H1 (cell line): Measurements from ENCODE around the gene NFAT5. TPM values are rescaled to one million over a fixed set of nuclear protein-coding genes. Genes with fewer than 3 reads are reported as not detected.

Experiments used
- CBX8 ChIP-seq: fragments of 300-800, 300-1000 bp; sonication (generic); IDR thresholded peaks from 2 replicates; pipeline ENCODE4 v1.7.1; 2016; ENCODE audit warnings: low read depth, low read length, borderline replicate concordance
- CHD7 ChIP-seq: fragments of 300-600 bp; sonication (generic); IDR thresholded peaks from 2 replicates; pipeline ENCODE4 v1.7.1; 2012; ENCODE audit warnings: low read length, moderate library complexity, mild to moderate bottlenecking, inconsistent platforms; ENCODE audit not compliant: insufficient replicate concordance
- CREB1 ChIP-seq: IDR thresholded peaks from 2 replicates; pipeline ENCODE4 v1.6.1; 2012; ENCODE audit warnings: inconsistent platforms
- E2F6 ChIP-seq: IDR thresholded peaks from 2 replicates; pipeline ENCODE4 v1.6.1; 2012; ENCODE audit warnings: inconsistent platforms
- HDAC6 ChIP-seq: IDR thresholded peaks from one replicate; pipeline ENCODE4 v1.7.1; 2012; ENCODE audit warnings: low read depth, mild to moderate bottlenecking, inconsistent platforms, low read length, moderate library complexity
- JUN ChIP-seq: IDR thresholded peaks from 2 replicates; pipeline ENCODE4 v1.6.1; 2011; ENCODE audit warnings: low read depth, mild to moderate bottlenecking, improper control_type of control experiment, low read length
- KDM5A ChIP-seq: fragments of 200-600 bp; IDR thresholded peaks from 2 replicates; pipeline ENCODE4 v1.7.1; 2012; ENCODE audit warnings: mild to moderate bottlenecking, low read length, inconsistent platforms, mixed read lengths
- MAX ChIP-seq: IDR thresholded peaks from 2 replicates; pipeline ENCODE4 v1.6.1; 2012; ENCODE audit warnings: inconsistent platforms
- RAD21 ChIP-seq, 2 experiments: IDR thresholded peaks in 1 of 2; conservative IDR thresholded peaks in 1 of 2; 2 replicates each; pipeline ENCODE4 v1.6.1; 2011; ENCODE audit warnings: low read depth in 2 of 2, low read length in 2 of 2, improper control_type of control experiment in 1 of 2, inconsistent platforms in 1 of 2, mild to moderate bottlenecking in 1 of 2, moderate library complexity in 1 of 2
- RBBP5 ChIP-seq: IDR thresholded peaks from 2 replicates; pipeline ENCODE4 v1.7.1; 2012; ENCODE audit warnings: low read depth, mild to moderate bottlenecking, inconsistent platforms, low read length, moderate library complexity, borderline replicate concordance
- ZNF274 ChIP-seq: IDR thresholded peaks from 2 replicates; pipeline ENCODE4 v1.7.0; 2012; ENCODE audit warnings: low read length, borderline replicate concordance; ENCODE audit errors: extremely low read depth
- polyA plus RNA-seq, 7 experiments: library from polyadenylated mRNA; depleted of rRNA in 3 of 7; stranded (reverse) in 5 of 7; unstranded in 2 of 7; fragments of >200 nt in 5 of 7; fragments of 200-250 nt in 2 of 7; gene quantifications; 1 replicate in 5 of 7; 2 replicates in 1 of 7; 4 replicates in 1 of 7; pipeline versions ENCODE4 v1.2.1 to v1.2.3, GENCODE V29; 2011 to 2013; ENCODE audit warnings: missing spikeins in 2 of 7, mixed read lengths in 2 of 7
- total RNA-seq: library from RNA; stranded (reverse); fragmentation: NEBNext Ultra II Directional; extraction: Animal tissue kit (Norgen Biotek cat#: 25700); gene quantifications from 2 replicates; pipeline ENCODE4 v1.2.1, GENCODE V29; 2021

The NFAT5 gene
- total and polyA plus RNA-seq, 2 of the 8 experiments (the other 6 are each of a cell fraction or from before 2014, with no cell fraction given): 8.9 to 29.0 TPM

GRCh38 chr16:69703638-69704037 is 137.9 kb downstream of the NFAT5 start (continued):
- TF ChIP-seq CHD7 (no peak), JUN (no peak), KDM5A (no peak), HDAC6 (no peak), CREB1 (no peak), CBX8 (no peak), RBBP5 (no peak), E2F6 (no peak), MAX (no peak), RAD21 (IDR thresholded peaks at IDR 0.05 in 1 of 2, conservative IDR thresholded peaks at IDR 0.05 in 1 of 2; ENCODE audit: low read depth in 2 of 2, low read length in 2 of 2) (no peak), ZNF274 (no peak)
